HL-60 (cell line): ENCODE measurements around the gene LYG1.

Experiments
- GABPA ChIP-seq: IDR thresholded peaks from 2 replicates; pipeline ENCODE4 v1.6.1; 2012; ENCODE audit warnings: low read depth
- POLR2AphosphoS5 ChIP-seq: IDR thresholded peaks from 2 replicates; pipeline ENCODE4 v1.6.1; 2012; ENCODE audit warnings: low read depth
- SPI1 ChIP-seq: IDR thresholded peaks from 2 replicates; pipeline ENCODE4 v1.6.1; 2012; ENCODE audit warnings: low read depth, mild to moderate bottlenecking, borderline replicate concordance
- TF ChIP-seq, protein P1 (sequence below): IDR thresholded peaks from one replicate; pipeline ENCODE4 v1.5.1; 2011; ENCODE audit warnings: low read length, control low read depth, inconsistent platforms; ENCODE audit not compliant: insufficient read depth

DNA sequence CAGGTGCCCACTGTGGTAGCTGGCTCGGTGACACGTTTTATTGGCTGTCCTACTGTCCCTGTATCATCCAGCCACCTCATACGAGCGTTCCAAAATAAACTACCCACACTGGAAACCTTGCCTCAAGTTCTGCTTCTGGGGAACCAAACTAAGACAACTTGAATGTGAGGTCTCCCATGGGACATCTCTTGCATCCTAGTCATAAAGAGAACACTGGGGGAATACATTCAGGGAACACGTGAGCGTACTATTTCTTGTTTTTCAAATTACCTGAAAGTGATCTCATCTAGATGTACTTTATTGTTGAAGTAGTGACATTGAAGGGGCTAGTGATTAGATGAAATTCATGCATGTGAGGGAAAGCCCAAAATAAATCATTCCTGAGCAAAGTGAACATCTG is 60.6 kb downstream of the LYG1 start:
- TF ChIP-seq GABPA (no peak), POLR2AphosphoS5 (no peak), SPI1 (no peak)
- TF ChIP-seq, protein P1, sequence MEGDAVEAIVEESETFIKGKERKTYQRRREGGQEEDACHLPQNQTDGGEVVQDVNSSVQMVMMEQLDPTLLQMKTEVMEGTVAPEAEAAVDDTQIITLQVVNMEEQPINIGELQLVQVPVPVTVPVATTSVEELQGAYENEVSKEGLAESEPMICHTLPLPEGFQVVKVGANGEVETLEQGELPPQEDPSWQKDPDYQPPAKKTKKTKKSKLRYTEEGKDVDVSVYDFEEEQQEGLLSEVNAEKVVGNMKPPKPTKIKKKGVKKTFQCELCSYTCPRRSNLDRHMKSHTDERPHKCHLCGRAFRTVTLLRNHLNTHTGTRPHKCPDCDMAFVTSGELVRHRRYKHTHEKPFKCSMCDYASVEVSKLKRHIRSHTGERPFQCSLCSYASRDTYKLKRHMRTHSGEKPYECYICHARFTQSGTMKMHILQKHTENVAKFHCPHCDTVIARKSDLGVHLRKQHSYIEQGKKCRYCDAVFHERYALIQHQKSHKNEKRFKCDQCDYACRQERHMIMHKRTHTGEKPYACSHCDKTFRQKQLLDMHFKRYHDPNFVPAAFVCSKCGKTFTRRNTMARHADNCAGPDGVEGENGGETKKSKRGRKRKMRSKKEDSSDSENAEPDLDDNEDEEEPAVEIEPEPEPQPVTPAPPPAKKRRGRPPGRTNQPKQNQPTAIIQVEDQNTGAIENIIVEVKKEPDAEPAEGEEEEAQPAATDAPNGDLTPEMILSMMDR = no peak
